Progenitor cell of endocrine pancreas (in vitro differentiated cells): ENCODE data around the gene SEMA4D. TPM values are rescaled to one million over a fixed set of nuclear protein-coding genes. Genes with fewer than 3 reads are reported as not detected.

ENCODE experiments used
- DNase-seq: peaks from one replicate; pipeline ENCODE4 v3.0.0; 2021; ENCODE audit warnings: low spot score; ENCODE audit not compliant: unreplicated experiment
- H3K27ac Mint-ChIP-seq: 2 replicates; pipeline ENCODE4 v1.8.0; 2021; ENCODE audit warnings: mild to moderate bottlenecking, moderate library complexity, mixed read lengths
- H3K27me3 Mint-ChIP-seq: 2 replicates; pipeline ENCODE4 v1.8.0; 2021; ENCODE audit warnings: mixed read lengths
- H3K36me3 Mint-ChIP-seq: 2 replicates; pipeline ENCODE4 v1.8.0; 2022; ENCODE audit warnings: mixed read lengths; ENCODE audit not compliant: insufficient read depth
- H3K4me1 Mint-ChIP-seq: 2 replicates; pipeline ENCODE4 v1.8.0; 2021; ENCODE audit warnings: low read depth, mixed read lengths
- H3K4me3 Mint-ChIP-seq: 2 replicates; pipeline ENCODE4 v1.8.0; 2021; ENCODE audit warnings: low read depth, mild to moderate bottlenecking, moderate library complexity, mixed read lengths
- H3K9me3 Mint-ChIP-seq: 2 replicates; pipeline ENCODE4 v1.8.0; 2021; ENCODE audit warnings: low read depth, mixed read lengths
- total RNA-seq: library from RNA; stranded (reverse); gene quantifications from 2 replicates; pipeline ENCODE4 v1.2.1, GENCODE V29; 2021
- TF ChIP-seq, protein P1 (sequence below): fragments of 200-600 bp; sonication (generic); IDR thresholded peaks from one replicate; pipeline ENCODE4 v1.5.0; 2021; ENCODE audit warnings: antibody characterized with exemption, mild to moderate bottlenecking; ENCODE audit not compliant: unreplicated experiment

Gene SEMA4D
- total RNA-seq, 1 donor from 2014 or later = 63.1 TPM

DNA sequence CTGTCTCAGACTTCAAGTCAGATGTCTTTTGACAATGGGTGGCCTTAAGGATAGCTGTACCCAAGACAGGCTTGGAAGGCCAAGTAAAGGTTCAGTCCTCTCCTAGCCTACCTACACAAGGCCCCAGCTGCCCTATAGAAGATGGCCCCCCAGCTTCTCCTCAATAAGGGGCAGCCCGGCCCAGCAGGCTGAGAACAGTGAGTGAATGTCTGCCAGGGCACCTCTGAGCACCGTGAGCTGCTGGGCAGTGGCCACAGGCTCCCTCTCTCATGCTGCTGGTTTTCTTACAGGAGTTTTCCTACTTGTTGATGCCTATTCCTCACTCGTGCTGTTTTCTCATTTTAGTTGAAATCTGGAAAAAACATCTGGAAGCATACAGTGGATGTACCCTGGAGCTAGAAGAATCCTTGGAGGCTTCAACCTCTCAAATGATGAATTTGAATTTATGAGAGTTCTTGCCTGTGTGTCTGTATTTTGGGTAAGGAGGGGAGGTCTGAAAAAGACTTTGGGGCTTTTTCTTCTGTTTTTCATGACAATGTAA lies 139.5 kb downstream of the SEMA4D start:
- Mint-ChIP-seq H3K4me1 (peaks cover 26% of the 10 kb centered on the region), H3K27me3 (no peaks in the 10 kb centered on the region), H3K9me3 (no peaks in the 10 kb centered on the region), H3K36me3 (peaks cover 31% of the 10 kb centered on the region), H3K4me3 (no peak overlapping the region), H3K27ac (peak overlapping the region; percentile 8)
- DNase-seq = no peak
- TF ChIP-seq, protein P1, sequence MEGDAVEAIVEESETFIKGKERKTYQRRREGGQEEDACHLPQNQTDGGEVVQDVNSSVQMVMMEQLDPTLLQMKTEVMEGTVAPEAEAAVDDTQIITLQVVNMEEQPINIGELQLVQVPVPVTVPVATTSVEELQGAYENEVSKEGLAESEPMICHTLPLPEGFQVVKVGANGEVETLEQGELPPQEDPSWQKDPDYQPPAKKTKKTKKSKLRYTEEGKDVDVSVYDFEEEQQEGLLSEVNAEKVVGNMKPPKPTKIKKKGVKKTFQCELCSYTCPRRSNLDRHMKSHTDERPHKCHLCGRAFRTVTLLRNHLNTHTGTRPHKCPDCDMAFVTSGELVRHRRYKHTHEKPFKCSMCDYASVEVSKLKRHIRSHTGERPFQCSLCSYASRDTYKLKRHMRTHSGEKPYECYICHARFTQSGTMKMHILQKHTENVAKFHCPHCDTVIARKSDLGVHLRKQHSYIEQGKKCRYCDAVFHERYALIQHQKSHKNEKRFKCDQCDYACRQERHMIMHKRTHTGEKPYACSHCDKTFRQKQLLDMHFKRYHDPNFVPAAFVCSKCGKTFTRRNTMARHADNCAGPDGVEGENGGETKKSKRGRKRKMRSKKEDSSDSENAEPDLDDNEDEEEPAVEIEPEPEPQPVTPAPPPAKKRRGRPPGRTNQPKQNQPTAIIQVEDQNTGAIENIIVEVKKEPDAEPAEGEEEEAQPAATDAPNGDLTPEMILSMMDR = no peak

DNA sequence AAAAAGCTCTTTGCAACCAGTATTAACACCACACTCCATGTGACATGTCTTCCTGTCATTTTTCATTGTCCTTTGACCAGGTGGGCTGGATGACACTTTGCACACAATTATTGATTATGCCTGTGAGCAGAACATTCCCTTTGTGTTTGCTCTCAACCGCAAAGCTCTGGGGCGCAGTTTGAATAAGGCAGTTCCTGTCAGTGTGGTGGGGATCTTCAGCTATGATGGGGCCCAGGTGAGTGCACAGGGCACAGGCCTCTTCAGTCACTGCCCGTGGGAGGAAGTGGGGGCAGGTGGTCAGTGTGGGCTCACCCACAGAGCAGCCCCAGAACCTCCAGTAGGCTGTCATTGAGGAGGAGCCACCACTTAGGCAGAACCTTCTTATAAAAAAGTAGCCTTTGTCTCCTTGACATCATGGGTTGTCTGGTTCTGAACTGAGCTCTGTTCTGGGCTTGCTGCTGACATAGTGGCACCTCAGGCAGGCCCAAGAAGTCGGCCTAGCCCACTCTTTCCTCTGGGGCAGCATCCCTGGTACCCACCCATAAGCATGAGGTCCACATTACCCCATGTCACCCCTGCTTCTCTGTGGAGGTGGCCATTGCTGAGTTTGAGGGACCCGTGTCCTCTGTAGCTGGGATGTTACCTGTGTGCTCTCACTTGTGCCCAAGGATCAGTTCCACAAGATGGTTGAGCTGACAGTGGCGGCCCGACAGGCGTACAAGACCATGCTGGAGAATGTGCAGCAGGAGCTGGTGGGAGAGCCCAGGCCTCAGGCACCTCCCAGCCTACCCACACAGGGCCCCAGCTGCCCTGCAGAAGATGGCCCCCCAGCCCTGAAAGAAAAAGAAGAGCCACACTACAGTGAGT lies 140.3 kb downstream of the SEMA4D start:
- Mint-ChIP-seq H3K9me3 (no peaks in the 10 kb centered on the region), H3K4me3 (no peak overlapping the region), H3K27me3 (no peaks in the 10 kb centered on the region), H3K36me3 (peaks cover 31% of the 10 kb centered on the region), H3K4me1 (peaks cover 26% of the 10 kb centered on the region), H3K27ac (peak overlapping the region; percentile 84)
- TF ChIP-seq, protein P1 = no peak
- DNase-seq = no peak

DNA sequence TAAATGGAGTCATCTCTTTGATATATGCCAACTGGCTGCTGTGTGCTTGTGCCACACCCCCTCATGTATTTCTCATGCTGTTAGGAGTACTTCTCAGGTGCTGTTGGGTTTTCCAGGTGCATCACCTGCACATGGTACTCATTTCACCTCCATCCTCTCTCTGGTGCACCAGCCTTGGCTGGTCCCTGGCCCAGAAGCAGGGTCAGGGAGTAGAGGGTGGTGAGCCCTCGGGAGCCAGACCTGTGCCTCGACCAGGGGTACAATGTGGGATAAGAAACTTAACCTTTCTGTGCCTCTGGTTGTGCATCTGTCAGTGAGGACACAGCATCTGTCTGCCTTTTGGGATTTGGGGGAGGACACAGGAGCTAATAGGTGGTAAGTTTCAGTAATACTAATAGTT lies 141.1 kb downstream of the SEMA4D start:
- Mint-ChIP-seq H3K36me3 (peaks cover 34% of the 10 kb centered on the region), H3K27ac (peak overlapping the region; percentile 84), H3K4me1 (peaks cover 26% of the 10 kb centered on the region), H3K4me3 (no peak overlapping the region), H3K9me3 (no peaks in the 10 kb centered on the region), H3K27me3 (no peaks in the 10 kb centered on the region)
- TF ChIP-seq, protein P1 = no peak
- DNase-seq = no peak

GRCh38 chr9:89354471-89354870 lies 143.4 kb downstream of the SEMA4D start:
- Mint-ChIP-seq H3K4me1 (peaks cover 17% of the 10 kb centered on the region), H3K9me3 (no peaks in the 10 kb centered on the region), H3K27me3 (no peaks in the 10 kb centered on the region), H3K4me3 (no peak overlapping the region), H3K36me3 (peaks cover 29% of the 10 kb centered on the region), H3K27ac (no peak overlapping the region)
- no peak for DNase-seq
- TF ChIP-seq, protein P1 = no peak

- no peak for DNase-seq
- TF ChIP-seq, protein P1 = no peak
- H3K4me1 Mint-ChIP-seq = peaks cover 15% of the 10 kb centered on the region
- no peak overlapping the region for H3K27ac Mint-ChIP-seq
- no peaks in the 10 kb centered on the region for H3K9me3 Mint-ChIP-seq
- peaks cover 29% of the 10 kb centered on the region for H3K36me3 Mint-ChIP-seq
- no peaks in the 10 kb centered on the region for H3K27me3 Mint-ChIP-seq
- no peak overlapping the region for H3K4me3 Mint-ChIP-seq
These were observed 143.9 kb downstream of the SEMA4D start for GRCh38 chr9:89353989-89354388.
